Endothelial cell of umbilical vein (primary cell): ENCODE results near the gene CPLX1.

Source experiments
- CTCF ChIP-seq, 2 donors: IDR thresholded peaks; 1 replicate in 1 of 2; 2 replicates in 1 of 2; pipeline ENCODE4 v1.5.1; 2011; ENCODE audit warnings: low read length in 2 of 2, mild to moderate bottlenecking in 2 of 2, moderate library complexity in 2 of 2, control low read depth in 1 of 2, inconsistent platforms in 1 of 2, low read depth in 1 of 2; ENCODE audit not compliant: insufficient read depth in 1 of 2; ENCODE audit errors: extremely low read depth in 1 of 2
- EZH2 ChIP-seq: IDR thresholded peaks from 2 replicates; pipeline ENCODE4 v1.6.1; 2012; ENCODE audit warnings: borderline replicate concordance, low read depth, mild to moderate bottlenecking, moderate library complexity, low read length, inconsistent platforms; ENCODE audit not compliant: severe bottlenecking
- POLR2A ChIP-seq: IDR thresholded peaks from 2 replicates; pipeline ENCODE4 v1.6.1; 2012; ENCODE audit warnings: low read depth, mild to moderate bottlenecking, control low read depth, low read length

DNA sequence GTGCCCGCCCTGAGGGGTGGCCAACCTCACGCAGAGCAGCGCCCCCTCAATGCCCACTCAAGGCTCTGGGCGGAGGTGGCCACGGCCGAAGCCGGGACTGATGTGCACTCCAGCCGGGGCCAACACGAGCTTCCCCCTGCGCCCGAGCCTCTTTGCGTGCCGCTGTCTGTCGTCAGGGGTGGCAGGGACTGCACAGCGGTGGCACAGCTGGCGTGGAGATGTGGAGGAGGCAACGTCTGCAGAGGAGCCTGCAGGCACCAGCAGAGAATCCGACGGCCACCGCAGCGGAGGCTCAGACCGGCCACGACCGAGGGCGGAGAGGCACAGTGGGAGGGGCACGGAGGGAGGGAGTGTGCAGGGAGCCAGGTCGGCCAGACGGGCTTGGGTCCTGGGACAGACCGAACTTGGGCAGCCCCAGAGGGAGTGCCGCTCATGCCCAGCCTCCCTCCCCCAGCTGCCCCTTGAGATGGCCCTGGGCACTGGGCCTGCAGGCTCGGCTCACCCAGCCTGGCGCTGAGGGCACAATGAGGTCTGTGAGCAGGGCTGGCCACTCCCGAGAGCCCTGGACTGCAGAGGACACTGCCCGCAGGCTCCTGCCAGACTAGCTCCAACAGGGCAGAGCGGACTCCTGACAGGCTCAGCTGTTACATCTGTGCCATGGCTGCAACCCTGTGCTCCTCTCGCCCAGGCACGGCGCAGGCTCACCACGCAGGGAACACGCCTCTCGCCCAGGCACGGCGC is 46.5 kb upstream of the CPLX1 start:
- no peak for TF ChIP-seq CTCF (IDR thresholded peaks at IDR 0.05; ENCODE audit: extremely low read depth in 1 of 2, insufficient read depth in 1 of 2, low read depth in 1 of 2, low read length in 2 of 2)
- TF ChIP-seq POLR2A, result no peak
- TF ChIP-seq EZH2, result no peak
